GM19023 (cell line): Measurements from ENCODE around the gene KLRF1.
"Not testable (repeated sequence)": the region's sequence is repeated elsewhere in the genome, so short reads cannot be mapped to it uniquely, and the experiment has no call there.

ENCODE experiments used
- ATAC-seq: cut with Tn5 transposase; IDR thresholded peaks from one replicate; pipeline ENCODE4 v1.9.1; 2021; ENCODE audit warnings: mild to moderate bottlenecking, moderate library complexity; ENCODE audit not compliant: unreplicated experiment

KLRF1 gene

DNA sequence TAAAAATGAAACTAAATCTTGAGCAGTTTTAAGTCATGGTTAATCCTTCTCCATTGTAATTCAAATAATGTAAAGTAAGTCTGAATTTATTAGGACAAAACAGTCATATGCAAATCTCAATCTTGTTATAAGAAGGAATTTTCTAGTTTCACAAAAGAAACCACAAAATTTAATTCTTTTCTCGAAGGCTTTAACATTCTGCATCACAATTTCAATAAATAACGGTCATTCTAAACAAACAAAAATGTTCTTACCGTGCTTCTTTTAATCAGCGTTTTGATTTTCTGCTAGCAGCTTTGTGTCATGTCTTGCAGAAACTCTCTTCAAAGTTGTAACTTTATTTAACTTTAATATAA lies 41.6 kb downstream of the KLRF1 start:
- ATAC-seq = no peak

DNA sequence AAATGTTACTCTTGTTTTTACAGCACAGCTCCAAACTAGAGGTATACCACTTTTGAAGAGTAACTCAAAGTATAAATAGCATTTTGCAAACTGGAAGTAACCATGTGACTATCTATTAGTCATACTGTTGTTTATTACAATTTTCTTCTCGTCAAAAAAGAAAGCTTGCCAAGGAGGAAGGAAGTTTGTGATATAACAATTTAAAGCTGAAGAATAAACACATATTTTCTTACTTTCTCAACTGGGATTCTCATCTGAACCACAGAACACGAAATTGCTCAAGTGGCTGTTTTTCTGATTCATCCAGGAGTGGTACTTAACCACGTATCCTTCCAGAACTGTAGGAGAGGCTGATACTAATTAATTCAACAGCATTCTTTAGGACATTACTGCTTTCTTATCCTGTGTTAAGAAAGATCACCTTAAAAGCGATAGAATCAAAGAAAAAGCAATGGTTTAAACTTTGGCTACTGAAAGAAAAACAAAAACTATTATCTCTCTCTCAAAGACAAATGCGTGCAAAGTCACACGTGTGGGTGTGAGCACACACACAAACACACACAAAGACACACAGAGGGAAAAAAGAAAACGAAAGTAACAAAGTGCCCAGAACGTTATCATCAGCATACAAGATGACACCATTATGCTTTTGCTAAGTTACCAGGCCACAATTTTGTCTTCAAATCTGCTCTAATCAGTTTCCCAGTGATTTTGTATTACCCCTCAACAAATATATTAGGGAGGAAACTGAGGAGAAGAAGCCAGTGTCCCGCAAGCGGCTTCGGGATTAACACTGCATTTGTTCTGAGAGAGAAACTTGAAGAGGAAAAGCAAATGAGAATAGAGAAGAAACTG lies 42.3 kb downstream of the KLRF1 start, which contains the start of gene CLEC2B:
Gene CLEC2B (minus strand): TSS at position 48 of the 855 bp plus-strand sequence.
- ATAC-seq = no peak

DNA sequence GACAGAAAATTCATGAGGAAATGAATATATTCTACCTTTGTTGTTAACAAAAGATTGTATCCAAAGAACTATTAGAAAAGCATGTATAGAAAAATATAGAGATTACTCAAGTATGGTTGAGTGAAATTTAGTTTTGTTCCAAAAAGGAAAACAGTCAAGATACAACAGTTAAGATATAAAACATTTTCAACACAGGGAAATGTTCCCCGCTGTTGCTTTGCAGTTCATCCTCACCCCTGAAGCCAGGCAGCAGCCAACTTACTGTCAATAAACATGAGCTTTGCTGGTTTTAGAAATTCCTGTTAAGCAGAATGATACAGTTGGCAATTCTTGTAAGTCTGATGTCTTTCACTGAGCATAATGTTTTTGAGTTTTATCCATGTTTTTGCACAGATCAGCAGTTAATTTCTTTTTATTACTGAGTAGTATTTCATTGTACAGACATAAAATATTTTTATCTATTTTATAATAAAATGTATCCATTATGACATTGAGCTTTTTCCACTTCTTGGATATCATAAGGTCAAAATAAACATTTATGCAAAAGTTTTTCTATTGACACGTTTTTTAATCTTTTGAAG lies 43.1 kb downstream of the KLRF1 start:
- no peak for ATAC-seq

DNA sequence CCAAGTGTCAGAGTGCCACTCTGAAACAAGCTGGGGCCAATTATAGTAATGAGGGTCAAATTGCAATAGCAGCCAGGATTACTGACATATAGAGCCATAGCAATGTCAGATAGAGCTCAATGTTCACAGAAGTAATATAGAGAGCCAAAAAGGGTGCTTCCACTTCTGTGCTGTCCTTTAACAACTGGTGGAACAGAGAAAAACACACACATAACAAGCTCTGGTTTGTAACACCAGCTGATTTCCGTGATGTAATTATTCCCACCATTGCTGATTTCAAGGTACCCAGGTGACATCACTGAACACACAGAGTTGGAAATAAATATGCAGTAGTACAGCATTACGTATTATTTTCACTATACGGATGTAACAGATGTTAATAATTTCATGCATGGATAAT lies 44.9 kb downstream of the KLRF1 start:
- no peak for ATAC-seq

DNA sequence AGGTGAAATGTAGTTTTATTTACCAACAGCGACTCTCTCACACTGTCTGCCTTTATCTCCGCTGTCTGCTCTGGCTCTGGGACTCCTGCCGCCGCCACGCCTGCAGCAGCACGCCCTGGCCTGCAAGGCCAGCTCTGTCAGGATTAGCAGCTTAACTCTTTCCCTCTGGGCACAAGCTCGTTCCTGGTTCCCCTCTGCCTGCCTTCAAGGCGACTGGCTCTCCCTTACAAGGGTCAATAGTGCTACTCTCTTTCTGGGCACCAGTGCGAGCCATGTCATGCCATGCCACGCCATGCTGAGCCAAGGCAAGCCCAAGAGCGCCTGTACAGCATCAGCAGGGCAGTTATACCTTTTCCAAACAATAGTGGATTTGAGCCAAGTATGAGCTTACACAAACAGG lies 45.5 kb downstream of the KLRF1 start:
- no peak for ATAC-seq

DNA sequence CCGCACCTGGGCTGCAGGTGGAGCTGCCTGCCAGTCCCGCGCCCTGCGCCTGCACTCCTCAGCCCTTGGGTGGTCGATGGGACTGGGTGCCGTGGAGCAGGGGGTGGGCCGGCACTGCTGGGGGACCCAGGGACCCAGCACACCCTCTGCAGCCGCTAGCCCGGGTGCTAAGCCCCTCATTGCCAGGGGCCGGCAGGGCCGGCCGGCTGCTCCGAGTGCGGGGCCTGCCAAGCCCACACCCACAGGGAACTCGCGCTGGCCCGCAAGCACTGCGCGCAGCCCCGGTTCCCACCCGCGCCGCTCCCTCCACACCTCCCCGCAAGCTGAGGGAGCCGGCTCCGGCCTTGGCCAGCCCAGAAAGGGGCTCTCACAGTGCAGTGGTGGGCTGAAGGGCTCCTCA lies 48.8 kb downstream of the KLRF1 start:
- ATAC-seq = not testable (repeated sequence)

DNA sequence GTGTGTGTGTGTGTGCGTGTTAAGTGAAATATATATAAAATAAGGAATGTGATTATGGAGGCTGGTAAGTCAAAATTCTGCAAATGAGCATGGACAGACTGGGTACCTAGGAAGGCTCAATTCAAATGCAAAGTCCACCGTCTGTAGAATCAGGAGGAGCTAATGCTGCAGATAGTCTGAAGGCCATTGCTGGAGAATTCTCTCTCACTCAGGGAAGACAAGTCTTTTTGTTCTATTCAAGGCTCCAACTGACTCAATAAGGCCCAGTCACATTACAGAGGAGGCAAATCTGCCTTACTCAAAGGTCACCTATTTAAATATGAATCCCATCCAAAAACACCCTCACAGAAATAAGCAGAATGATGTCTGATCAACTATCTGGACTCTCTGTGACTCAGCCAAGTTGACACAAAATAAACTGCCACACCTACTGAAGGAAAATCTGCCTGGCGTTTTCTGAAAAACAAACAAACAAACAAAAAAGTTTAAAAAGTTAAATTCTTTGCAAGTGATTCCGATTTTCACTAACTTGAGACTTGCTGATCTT lies 53.3 kb downstream of the KLRF1 start:
- ATAC-seq = no peak

DNA sequence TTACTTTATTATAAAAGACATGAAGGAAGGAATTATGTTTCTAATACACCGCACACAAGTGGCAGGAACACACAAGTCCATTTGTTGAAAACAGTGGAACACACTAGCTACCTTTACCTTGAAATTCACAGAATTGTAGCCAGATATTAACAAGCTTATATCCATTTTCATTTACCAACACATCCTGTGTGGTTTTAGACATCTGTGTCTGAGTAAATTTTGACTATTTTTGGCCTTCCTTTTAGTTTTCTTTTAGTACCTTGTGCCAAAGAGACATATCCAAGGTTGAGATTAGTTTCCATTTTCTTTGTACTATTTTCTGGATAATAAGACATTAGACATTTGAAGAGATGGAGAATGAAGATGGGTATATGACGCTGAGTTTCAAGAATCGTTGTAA lies 54.0 kb downstream of the KLRF1 start, which contains the start of gene KLRF2:
Gene KLRF2 (plus strand): TSS at position 244 of the 400 bp plus-strand sequence. CDS start 107 bp downstream, at position 351.
- no peak for ATAC-seq

DNA sequence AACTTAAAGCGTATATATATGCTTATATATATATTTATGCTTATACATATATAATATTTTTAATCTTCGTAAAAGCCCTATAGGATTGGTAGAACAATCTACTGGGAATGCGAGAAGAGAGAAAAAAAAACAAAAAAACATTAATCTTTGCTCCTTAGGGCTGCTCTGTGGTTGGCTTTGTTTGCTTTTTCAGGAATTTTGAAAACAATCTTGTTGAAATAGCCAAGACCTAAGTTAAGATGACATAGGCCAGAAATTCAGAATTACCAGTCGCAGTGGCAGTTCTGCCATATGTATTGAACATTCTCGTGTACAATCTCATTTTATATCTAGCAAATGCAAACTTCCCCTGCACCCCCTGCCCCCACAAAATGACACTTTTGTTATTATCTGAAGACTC lies 54.7 kb downstream of the KLRF1 start:
- ATAC-seq = no peak

DNA sequence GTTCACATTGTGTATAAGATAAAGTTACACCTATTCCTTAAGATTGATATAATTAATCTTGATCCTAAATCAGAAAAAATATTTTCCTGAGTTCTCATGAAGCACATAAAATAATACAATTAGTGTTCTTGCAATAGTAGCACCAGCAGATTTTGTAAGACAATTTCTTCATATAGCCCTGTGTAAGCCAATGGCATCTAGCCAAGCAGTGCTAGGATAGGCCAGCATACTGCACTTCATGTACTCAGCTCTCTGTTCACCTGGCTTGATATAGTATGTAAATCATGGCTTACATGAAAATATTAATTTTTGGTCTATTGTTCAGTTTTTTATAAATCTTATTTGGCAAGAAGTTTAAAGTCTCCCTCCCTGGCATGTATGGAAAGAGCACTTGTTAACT lies 55.9 kb downstream of the KLRF1 start:
- ATAC-seq = no peak

DNA sequence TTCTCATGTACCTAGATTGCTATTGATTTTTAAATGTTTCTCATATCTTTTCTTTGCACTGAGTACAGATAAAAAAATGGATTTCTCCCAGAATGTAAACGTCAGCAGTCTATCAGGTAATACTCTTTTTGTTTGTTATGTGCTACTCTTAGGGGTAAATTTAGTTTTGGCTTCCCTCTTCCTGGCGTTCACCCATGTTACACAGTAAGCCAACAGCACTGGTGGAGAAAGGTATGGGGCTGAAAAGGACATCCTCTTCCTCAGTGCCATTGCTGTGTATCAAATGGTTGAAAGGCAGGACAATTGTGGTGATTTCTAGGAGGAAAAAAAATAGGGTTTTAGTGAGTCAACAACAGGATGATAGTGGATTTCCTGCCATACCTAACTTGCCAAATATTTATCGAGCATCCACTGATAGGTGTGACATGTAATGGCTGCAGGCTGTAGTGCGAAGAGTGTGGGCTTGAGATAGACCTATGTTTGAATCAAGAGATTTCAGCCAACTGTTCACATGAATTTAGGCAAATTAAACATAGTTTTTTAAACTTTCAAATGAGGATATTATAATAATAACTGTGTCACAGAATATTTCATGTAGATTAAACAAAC lies 61.5 kb downstream of the KLRF1 start:
- ATAC-seq = no peak
